Measurements from ENCODE around the gene PHACTR1. TPM values are rescaled to one million over a fixed set of nuclear protein-coding genes. Genes with fewer than 3 reads are reported as not detected.

PHACTR1 gene
- polyA plus RNA-seq, 1 of the 3 experiments (the other 2 are of a cell fraction) = 0.12 TPM

- TF ChIP-seq REST (IDR thresholded peaks at IDR 0.05; ENCODE audit: low read depth, low read length) (no peak), PBX3 (IDR thresholded peaks at IDR 0.05) (no peak), YY1 (IDR thresholded peaks at IDR 0.05; ENCODE audit: low read depth) (no peak), TEAD4 (IDR thresholded peaks at IDR 0.05; ENCODE audit: borderline replicate concordance, insufficient read depth) (no peak), SMC3 (IDR thresholded peaks at IDR 0.05; ENCODE audit: low read depth, low read length) (no peak), RXRA (IDR thresholded peaks at IDR 0.05; ENCODE audit: borderline replicate concordance, low read depth) (no peak), POLR2AphosphoS5 (IDR thresholded peaks at IDR 0.05; ENCODE audit: low read depth, low read length) (no peak), MAX (IDR thresholded peaks at IDR 0.05; ENCODE audit: low read depth) (no peak)
Observed at GRCh38 chr6:13053006-13053461, 336.5 kb downstream of the PHACTR1 start (continued).

DNA sequence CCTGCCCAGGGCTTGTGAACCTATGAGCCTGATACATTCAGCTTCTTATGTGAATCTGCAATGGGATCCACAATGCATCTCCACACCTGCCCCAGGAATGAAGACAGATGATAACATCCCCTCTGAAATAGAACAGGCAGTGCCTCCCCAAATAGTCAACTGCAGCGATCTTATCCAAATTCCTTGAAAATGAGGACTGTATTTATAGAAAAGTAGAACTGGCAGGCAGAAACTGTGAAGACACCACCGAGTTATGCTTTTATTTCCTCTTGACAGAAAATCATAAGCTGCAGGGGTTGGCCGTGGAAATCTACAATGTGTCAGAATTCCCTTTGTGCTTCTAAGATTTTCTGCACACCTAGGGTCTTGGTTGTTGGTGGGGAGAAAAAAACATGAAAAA is 341.5 kb downstream of the PHACTR1 start:
- Histone ChIP-seq H3K4me3 (ENCODE audit: low read depth in 2 of 2, low read length in 1 of 2) (no peak overlapping the region), H3K9me3 (no peaks in the 10 kb centered on the region), H3K27me3 (ENCODE audit: insufficient read depth) (no peaks in the 10 kb centered on the region), H3K79me2 (ENCODE audit: insufficient read depth) (no peaks in the 10 kb centered on the region), H3K36me3 (replicated peaks in 1 of 2; ENCODE audit: control insufficient read depth in 1 of 2, insufficient read depth in 2 of 2, low read length in 1 of 2) (no peaks in the 10 kb centered on the region), H2AFZ (ENCODE audit: low read depth) (no peak overlapping the region), H3K9ac (no peak overlapping the region), H3K4me2 (no peak overlapping the region), H3F3A (replicated peaks; ENCODE audit: insufficient read depth) (no peaks in the 10 kb centered on the region), H4K20me1 (ENCODE audit: insufficient read depth) (no peaks in the 10 kb centered on the region), H3K9me2 (no peaks in the 10 kb centered on the region), H3K27ac (ENCODE audit: low read depth in 2 of 2, low read length in 1 of 2) (no peak overlapping the region), H3K4me1 (ENCODE audit: control insufficient read depth in 1 of 2, insufficient read depth in 2 of 2, low read depth in 1 of 2, low read length in 1 of 2) (no peaks in the 10 kb centered on the region)
- ChIA-PET POLR2A (interaction anchor here (0.5 kb wide), 1 partner anchor 10 kb away, joined by 3 read pairs; no protein-coding TSS in a partner anchor), CTCF (interaction anchor here (1.0 kb wide), 1 partner anchor 9 kb away, joined by 3 read pairs; no protein-coding TSS in a partner anchor)
- 39% methylated on average over 3 of the region's 3 CpGs for WGBS (ENCODE audit: low lambda C conversion rate)
- no peak for TF ChIP-seq GATA2 (CRISPR knock-in tag; IDR thresholded peaks at IDR 0.05)
- no peak for TF ChIP-seq PBX3 (IDR thresholded peaks at IDR 0.05)
- TF ChIP-seq NRF1 (IDR thresholded peaks at IDR 0.05; ENCODE audit: low read depth, low read length) = no peak
- no peak for TF ChIP-seq FOSL2 (IDR thresholded peaks at IDR 0.05; ENCODE audit: borderline replicate concordance, low read depth)
- DNase-seq = no peak

Measured in SK-N-SH (cell line).